ENCODE measurements around the gene PRAMEF18.
"Not testable (repeated sequence)": the region's sequence is repeated elsewhere in the genome, so short reads cannot be mapped to it uniquely, and the experiment has no call there.

DNA sequence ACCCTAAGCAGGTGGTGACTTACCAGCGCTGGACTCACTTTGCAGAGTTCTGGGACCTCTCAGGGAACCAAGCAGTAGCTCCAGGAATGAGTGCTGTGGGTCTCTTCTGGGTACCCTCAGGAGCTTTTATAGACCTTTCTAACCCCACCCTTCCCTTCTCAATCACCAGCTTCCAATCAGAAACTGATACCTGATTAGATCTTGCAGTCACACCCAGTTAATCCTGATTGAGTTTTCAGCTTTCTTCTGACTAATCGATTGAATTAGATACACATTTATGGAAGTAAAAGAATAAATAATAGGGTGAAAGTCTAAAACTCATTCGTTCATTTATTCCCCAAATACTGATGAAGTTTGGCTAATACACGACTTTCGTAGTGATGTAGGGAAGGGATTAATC, 24.6 kb downstream of the PRAMEF18 start, which contains the start of gene PRAMEF13:
- not testable (repeated sequence) for TF ChIP-seq POLR2A (IDR thresholded peaks at IDR 0.05)
- TF ChIP-seq, protein P1, sequence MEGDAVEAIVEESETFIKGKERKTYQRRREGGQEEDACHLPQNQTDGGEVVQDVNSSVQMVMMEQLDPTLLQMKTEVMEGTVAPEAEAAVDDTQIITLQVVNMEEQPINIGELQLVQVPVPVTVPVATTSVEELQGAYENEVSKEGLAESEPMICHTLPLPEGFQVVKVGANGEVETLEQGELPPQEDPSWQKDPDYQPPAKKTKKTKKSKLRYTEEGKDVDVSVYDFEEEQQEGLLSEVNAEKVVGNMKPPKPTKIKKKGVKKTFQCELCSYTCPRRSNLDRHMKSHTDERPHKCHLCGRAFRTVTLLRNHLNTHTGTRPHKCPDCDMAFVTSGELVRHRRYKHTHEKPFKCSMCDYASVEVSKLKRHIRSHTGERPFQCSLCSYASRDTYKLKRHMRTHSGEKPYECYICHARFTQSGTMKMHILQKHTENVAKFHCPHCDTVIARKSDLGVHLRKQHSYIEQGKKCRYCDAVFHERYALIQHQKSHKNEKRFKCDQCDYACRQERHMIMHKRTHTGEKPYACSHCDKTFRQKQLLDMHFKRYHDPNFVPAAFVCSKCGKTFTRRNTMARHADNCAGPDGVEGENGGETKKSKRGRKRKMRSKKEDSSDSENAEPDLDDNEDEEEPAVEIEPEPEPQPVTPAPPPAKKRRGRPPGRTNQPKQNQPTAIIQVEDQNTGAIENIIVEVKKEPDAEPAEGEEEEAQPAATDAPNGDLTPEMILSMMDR (IDR thresholded peaks at IDR 0.05): not testable (repeated sequence)

Measured in right lobe of liver (tissue), 4 donors.